GM12878 (cell line): ENCODE measurements around the gene CNMD. TPM values are rescaled to one million over a fixed set of nuclear protein-coding genes. Genes with fewer than 3 reads are reported as not detected.
A peak's percentile ranks its signal among the peaks of the same experiment; 100 is the strongest.

ENCODE experiments used
- ATAC-seq: fragments of 200-7000 bp; cut with Tn5 transposase; 3 replicates; pipeline ENCODE4 v1.9.1; 2020; ENCODE audit warnings: mild to moderate bottlenecking, moderate library complexity
- BruUV-seq: library from RNA; stranded (reverse); fragments of 400-500 nt; replicated peaks from 2 replicates; lab custom pipeline; 2021; lab: Mats Ljungman, UMichigan
- CTCF ChIA-PET: fragments of 300-600 bp; sonication (Branson Sonifier 250); formaldehyde crosslinking; extraction: SDS; loops from one replicate; lab custom pipeline; 2021; ENCODE audit warnings: inconsistent platforms; lab: Yijun Ruan, JAX
- POLR2A ChIA-PET: fragments of 350-600 bp; formaldehyde crosslinking; extraction: SDS; loops from one replicate; lab custom pipeline; 2021; ENCODE audit warnings: inconsistent platforms; lab: Charles Lee
- RAD21 ChIA-PET: fragments of 300-600 bp; sonication (Branson Sonifier 250); formaldehyde crosslinking; loops from one replicate; lab custom pipeline; 2023; ENCODE audit warnings: antibody characterized with exemption; ENCODE audit not compliant: unreplicated experiment; lab: Charles Lee
- SMC1A ChIA-PET: fragments of 300-600 bp; sonication (Branson Sonifier 250); formaldehyde crosslinking; loops from one replicate; lab custom pipeline; 2023; ENCODE audit not compliant: unreplicated experiment, uncharacterized antibody; lab: Charles Lee
- DNase-seq: peaks from one replicate; pipeline ENCODE4 v3.0.0-alpha.2; 2011; ENCODE audit warnings: low read depth, low spot score
- FAIRE-seq: peaks from 3 replicates; lab custom pipeline; 2011; peaks lifted over from hg19 to GRCh38; lab: Jason Lieb, UNC
- H2AFZ ChIP-seq: 2 replicates; pipeline ENCODE4 v1.6.0; 2011; ENCODE audit warnings: low read depth, low read length, control low read depth; ENCODE audit not compliant: control insufficient read depth
- H3K27ac ChIP-seq: 2 replicates; pipeline ENCODE4 v1.5.1; 2011; ENCODE audit warnings: control low read depth; ENCODE audit not compliant: control insufficient read depth, insufficient read depth
- H3K27me3 ChIP-seq, 2 experiments: replicated peaks in 1 of 2; 2 replicates each; pipeline versions ENCODE4 v1.6.0 to v1.6.1; 2011; ENCODE audit warnings: low read length in 1 of 2; ENCODE audit not compliant: control insufficient read depth in 2 of 2, insufficient read depth in 2 of 2
- H3K36me3 ChIP-seq, 2 experiments: 2 replicates each; pipeline ENCODE4 v1.5.1; 2011; ENCODE audit warnings: low read length in 1 of 2; ENCODE audit not compliant: control insufficient read depth in 2 of 2, insufficient read depth in 2 of 2
- H3K4me1 ChIP-seq: 2 replicates; pipeline ENCODE4 v1.6.1; 2011; ENCODE audit warnings: mild to moderate bottlenecking, low read length, moderate library complexity, mixed read lengths; ENCODE audit not compliant: control insufficient read depth, insufficient read depth
- H3K4me2 ChIP-seq: 2 replicates; pipeline ENCODE4 v1.6.0; 2011; ENCODE audit warnings: control low read depth; ENCODE audit not compliant: control insufficient read depth, insufficient read depth
- H3K4me3 ChIP-seq: fragments of 200-600 bp; sonication (generic); 2 replicates; pipeline ENCODE4 v1.5.1; 2016
- H3K79me2 ChIP-seq: 2 replicates; pipeline ENCODE4 v1.6.0; 2011; ENCODE audit warnings: low read length; ENCODE audit not compliant: control insufficient read depth, insufficient read depth
- H3K9ac ChIP-seq: 2 replicates; pipeline ENCODE4 v1.8.0; 2011; ENCODE audit warnings: low read length, control low read depth, mixed read lengths; ENCODE audit not compliant: control insufficient read depth, insufficient read depth
- H3K9me3 ChIP-seq: replicated peaks from 3 replicates; pipeline ENCODE4 v1.5.1; 2011; ENCODE audit warnings: mild to moderate bottlenecking, low read length; ENCODE audit not compliant: control insufficient read depth, insufficient read depth
- H4K20me1 ChIP-seq: 2 replicates; pipeline ENCODE4 v1.6.0; 2011; ENCODE audit not compliant: control insufficient read depth, insufficient read depth
- FOS ChIP-seq: IDR thresholded peaks from 3 replicates; pipeline ENCODE4 v1.6.1; 2011; ENCODE audit warnings: borderline replicate concordance; ENCODE audit not compliant: insufficient read length; ENCODE audit errors: extremely low read depth
- LARP7 ChIP-seq: fragments of 450-650 bp; IDR thresholded peaks from 2 replicates; pipeline ENCODE4 v1.6.1; 2017; ENCODE audit warnings: mild to moderate bottlenecking
- NR2C2 ChIP-seq: IDR thresholded peaks from 2 replicates; pipeline ENCODE4 v1.6.1; 2011; ENCODE audit warnings: borderline replicate concordance, low read depth; ENCODE audit not compliant: control insufficient read depth, insufficient read length
- POLR2A ChIP-seq: IDR thresholded peaks from 2 replicates; pipeline ENCODE4 v1.6.1; 2011; ENCODE audit warnings: low read depth, mild to moderate bottlenecking, low read length
- TCF7 ChIP-seq: IDR thresholded peaks from 2 replicates; pipeline ENCODE4 v1.6.1; 2014; ENCODE audit warnings: antibody characterized with exemption, borderline replicate concordance
- USF2 ChIP-seq: IDR thresholded peaks from 2 replicates; pipeline ENCODE4 v1.6.1; 2011; ENCODE audit warnings: low read depth, low read length, improper control_type of control experiment, borderline replicate concordance
- ZNF24 ChIP-seq: fragments of 450-650 bp; IDR thresholded peaks from 2 replicates; pipeline ENCODE4 v1.6.1; 2017; ENCODE audit warnings: antibody characterized with exemption, mild to moderate bottlenecking
- WGBS: methylation state at CpG from one replicate; pipeline ENCODE4 v1.1.6; 2016; ENCODE audit warnings: low lambda C conversion rate; ENCODE audit not compliant: insufficient replicate concordance, insufficient coverage; ENCODE audit errors: missing lambda C conversion rate; 5-methylcytosine and 5-hydroxymethylcytosine counted together
- in situ Hi-C: fragments of 300-500 bp; cut with MboI; formaldehyde crosslinking; loops from 9 replicates; pipeline ENCODE4 v1.14.3; 2018; ENCODE audit warnings: mixed read lengths
- intact Hi-C: fragments of 100-400 bp; cut with micrococcal nuclease; formaldehyde crosslinking; loops from one replicate; pipeline ENCODE4 v1.14.2; 2022; ENCODE audit not compliant: unreplicated experiment
- polyA plus RNA-seq, 11 experiments: library from polyadenylated mRNA; depleted of rRNA in 4 of 11; unstranded in 6 of 11; stranded (reverse) in 5 of 11; fragments of >200 nt; fragmentation: Nextera tagmentation in 4 of 11; fragmentation: Illumina TruSeq in 1 of 11; extraction: Ambion mirVana in 4 of 11; extraction: Trizol in 1 of 11; gene quantifications; 1 replicate in 1 of 11; 2 replicates in 10 of 11; pipeline versions ENCODE4 v1.2.1 to v1.2.3, GENCODE V29; 2011 to 2016; ENCODE audit warnings: inconsistent platforms in 2 of 11, missing spikeins in 2 of 11, low read depth in 1 of 11
- total RNA-seq, 4 experiments: library from RNA; depleted of rRNA in 3 of 4; stranded (reverse); fragments of >200 nt in 3 of 4; fragmentation: Illumina TruSeq in 1 of 4; extraction: Trizol in 1 of 4; gene quantifications; 2 replicates each; pipeline versions ENCODE4 v1.2.1 to v1.2.3, GENCODE V29; 2013 to 2021

Gene CNMD
- total and polyA plus RNA-seq, 10 of the 15 experiments (the other 5 are each of a cell fraction or from before 2014, with no cell fraction given) = 0.31 to 1.6 (median 0.73) TPM

GRCh38 chr13:52673465-52673864, 66.2 kb downstream of the CNMD start:
- peaks cover 0 to 17% of the 10 kb centered on the region in 2 experiments; a peak in 2 of 4 replicates for H3K36me3 ChIP-seq

More at GRCh38 chr13:52673465-52673864, 66.2 kb downstream of the CNMD start:
- SMC1A ChIA-PET = interaction anchor here (0.9 to 3.0 kb wide), 8 partner anchors 14 to 135 kb away, joined by 3 to 24 read pairs (median 6); no protein-coding TSS in a partner anchor
- FAIRE-seq (no peak), ATAC-seq (peak; percentile 42), DNase-seq (no peak)
- CTCF ChIA-PET = interaction anchor here (0.7 to 3.4 kb wide), 5 partner anchors 17 to 135 kb away, joined by 3 to 43 read pairs (median 3); no protein-coding TSS in a partner anchor
- Histone ChIP-seq H3K27ac (no peak overlapping the region), H3K79me2 (no peaks in the 10 kb centered on the region; the same call in 1 of the 2 replicates), H3K9ac (no peak overlapping the region), H4K20me1 (no peaks in the 10 kb centered on the region), H3K4me3 (no peak overlapping the region), H3K4me1 (no peaks in the 10 kb centered on the region), H3K9me3 (no peaks in the 10 kb centered on the region), H2AFZ (no peak overlapping the region), H3K27me3 (no peaks in the 10 kb centered on the region), H3K4me2 (no peak overlapping the region)
- no peak for TF ChIP-seq ZNF24
- TF ChIP-seq LARP7 = no peak
- TF ChIP-seq USF2 = no peak
- TF ChIP-seq TCF7 = no peak
- TF ChIP-seq POLR2A = no peak
- no peak for TF ChIP-seq NR2C2
- no peak for TF ChIP-seq FOS
- no TSS peak for BruUV-seq
- 92% methylated on average over 1 of the region's 1 CpG for WGBS
- RAD21 ChIA-PET = interaction anchor here (0.9 to 2.6 kb wide), 6 partner anchors 9 to 135 kb away, joined by 3 to 22 read pairs (median 5); no protein-coding TSS in a partner anchor
- POLR2A ChIA-PET = interaction anchor here (0.9 kb wide), 1 partner anchor 52 kb away, joined by 3 read pairs; no protein-coding TSS in a partner anchor
- intact Hi-C loops = no loop called here
- in situ Hi-C loops = no loop called here
